C4-2B (cell line): ENCODE results near the gene TTC28.

Experiments
- ZFX ChIP-seq: fragments of 450-650 bp; IDR thresholded peaks from 2 replicates; pipeline ENCODE4 v1.6.1; 2017
- TF ChIP-seq, protein P1 (sequence below): fragments of 450-650 bp; conservative IDR thresholded peaks from 2 replicates; pipeline ENCODE4 v1.5.1; 2017; ENCODE audit warnings: mild to moderate bottlenecking

DNA sequence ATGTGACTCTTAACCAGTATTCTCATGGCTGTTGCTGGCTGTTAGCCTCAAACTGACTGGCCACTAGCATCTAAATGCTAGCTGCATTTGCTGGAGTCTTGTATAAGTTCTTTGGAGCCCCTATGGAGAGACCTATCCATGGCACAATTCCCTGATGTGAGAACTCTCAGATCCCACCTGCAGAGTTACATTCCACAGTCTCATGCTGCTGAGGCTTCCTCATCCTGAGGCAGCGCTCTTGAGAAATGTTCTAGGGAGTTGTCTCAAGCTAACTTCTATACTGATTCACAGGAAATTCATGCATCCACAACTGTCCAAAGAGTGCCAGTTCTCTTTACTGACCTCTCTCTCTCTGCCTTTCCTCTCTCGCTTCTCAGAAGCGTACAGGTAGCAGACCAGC is 542.6 kb downstream of the TTC28 start:
- TF ChIP-seq, protein P1, sequence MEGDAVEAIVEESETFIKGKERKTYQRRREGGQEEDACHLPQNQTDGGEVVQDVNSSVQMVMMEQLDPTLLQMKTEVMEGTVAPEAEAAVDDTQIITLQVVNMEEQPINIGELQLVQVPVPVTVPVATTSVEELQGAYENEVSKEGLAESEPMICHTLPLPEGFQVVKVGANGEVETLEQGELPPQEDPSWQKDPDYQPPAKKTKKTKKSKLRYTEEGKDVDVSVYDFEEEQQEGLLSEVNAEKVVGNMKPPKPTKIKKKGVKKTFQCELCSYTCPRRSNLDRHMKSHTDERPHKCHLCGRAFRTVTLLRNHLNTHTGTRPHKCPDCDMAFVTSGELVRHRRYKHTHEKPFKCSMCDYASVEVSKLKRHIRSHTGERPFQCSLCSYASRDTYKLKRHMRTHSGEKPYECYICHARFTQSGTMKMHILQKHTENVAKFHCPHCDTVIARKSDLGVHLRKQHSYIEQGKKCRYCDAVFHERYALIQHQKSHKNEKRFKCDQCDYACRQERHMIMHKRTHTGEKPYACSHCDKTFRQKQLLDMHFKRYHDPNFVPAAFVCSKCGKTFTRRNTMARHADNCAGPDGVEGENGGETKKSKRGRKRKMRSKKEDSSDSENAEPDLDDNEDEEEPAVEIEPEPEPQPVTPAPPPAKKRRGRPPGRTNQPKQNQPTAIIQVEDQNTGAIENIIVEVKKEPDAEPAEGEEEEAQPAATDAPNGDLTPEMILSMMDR: no peak
- TF ChIP-seq ZFX: no peak
